Stimulated activated CD4-positive, alpha-beta T cell treated with anti-CD3 and anti-CD28 coated beads, Interleukin-15, amount 100 ng/mL, for 48 hours (primary cell): ENCODE data around the gene FAM83D.
"Not testable (repeated sequence)": the region's sequence is repeated elsewhere in the genome, so short reads cannot be mapped to it uniquely, and the experiment has no call there.

Experiments used
- DNase-seq, 2 donors: peaks; one replicate each; pipeline ENCODE4 v3.0.0-alpha.2; 2020; ENCODE audit warnings: low read depth in 2 of 2

Gene FAM83D

GRCh38 chr20:38934530-38934929 lies 8.3 kb downstream of the FAM83D start:
- DNase-seq: no peak

- no peak for DNase-seq
These were observed 9.1 kb downstream of the FAM83D start for GRCh38 chr20:38935285-38935684.

- DNase-seq: no peak
These were observed 9.8 kb downstream of the FAM83D start for GRCh38 chr20:38935967-38936407.

GRCh38 chr20:38937000-38937399 lies 10.8 kb downstream of the FAM83D start:
- no peak for DNase-seq

GRCh38 chr20:38937978-38938473 lies 11.8 kb downstream of the FAM83D start:
- no peak for DNase-seq

- DNase-seq: no peak
These were observed 13.5 kb downstream of the FAM83D start for GRCh38 chr20:38939686-38940085.

GRCh38 chr20:38940644-38941043 lies 14.4 kb downstream of the FAM83D start:
- no peak for DNase-seq

GRCh38 chr20:38941726-38942389 lies 15.6 kb downstream of the FAM83D start:
- DNase-seq: no peak

GRCh38 chr20:38945012-38945411 lies 18.8 kb downstream of the FAM83D start:
- DNase-seq: no peak

GRCh38 chr20:38946836-38947235 lies 20.6 kb downstream of the FAM83D start:
- no peak for DNase-seq

- DNase-seq: no peak
These were observed 21.7 kb downstream of the FAM83D start for GRCh38 chr20:38947931-38948362.

GRCh38 chr20:38950254-38950653 lies 24.0 kb downstream of the FAM83D start:
- DNase-seq: no peak

- no peak for DNase-seq
These were observed 25.4 kb downstream of the FAM83D start for GRCh38 chr20:38951611-38952010.

- DNase-seq: no peak
These were observed 25.9 kb downstream of the FAM83D start for GRCh38 chr20:38952153-38952552.

- no peak for DNase-seq
These were observed 27.6 kb downstream of the FAM83D start for GRCh38 chr20:38953630-38954340.

- DNase-seq: no peak
These were observed 31.1 kb downstream of the FAM83D start for GRCh38 chr20:38957235-38957876.

GRCh38 chr20:38957915-38958485 lies 31.8 kb downstream of the FAM83D start:
- no peak for DNase-seq

- DNase-seq: not testable (repeated sequence)
These were observed 34.0 kb downstream of the FAM83D start for GRCh38 chr20:38960187-38960687.

- peak; percentile 7 to 19 for DNase-seq
These were observed 35.4 kb downstream of the FAM83D start for GRCh38 chr20:38961530-38962043.

- DNase-seq: peak; percentile 97 to 98
These were observed 36.1 kb downstream of the FAM83D start, which contains the start of gene DHX35 for GRCh38 chr20:38962044-38962927. TSS of gene DHX35 (plus strand) at chr20:38962344. CDS start at chr20:38962368, 24 bp downstream.
